HG03520 (cell line): ENCODE data around the gene BICRA.

ENCODE experiments used
- ATAC-seq: cut with Tn5 transposase; IDR thresholded peaks from one replicate; pipeline ENCODE4 v1.9.1; 2021; ENCODE audit warnings: mild to moderate bottlenecking, moderate library complexity; ENCODE audit not compliant: unreplicated experiment

The BICRA gene

GRCh38 chr19:47600246-47601179 is 8.4 kb upstream of the BICRA start:
- ATAC-seq = peak; percentile 92

- ATAC-seq = no peak
These were observed 7.6 kb upstream of the BICRA start for GRCh38 chr19:47601180-47601904.

- ATAC-seq = no peak
These were observed 5.0 kb upstream of the BICRA start for GRCh38 chr19:47603706-47604565.

GRCh38 chr19:47607564-47608073 is 1.3 kb upstream of the BICRA start:
- ATAC-seq = no peak

GRCh38 chr19:47608074-47608918 is 638 bp upstream of the BICRA start:
- ATAC-seq = peak; percentile 76

GRCh38 chr19:47609906-47610894 is 1.3 kb downstream of the BICRA start:
- ATAC-seq = no peak

GRCh38 chr19:47610902-47611301 is 2.0 kb downstream of the BICRA start:
- ATAC-seq = no peak

- no peak for ATAC-seq
These were observed 4.5 kb downstream of the BICRA start for GRCh38 chr19:47613165-47614020.

GRCh38 chr19:47614021-47614295 is 5.0 kb downstream of the BICRA start:
- no peak for ATAC-seq

- no peak for ATAC-seq
These were observed 5.6 kb downstream of the BICRA start for GRCh38 chr19:47614559-47614958.

- ATAC-seq = no peak
These were observed 6.3 kb downstream of the BICRA start for GRCh38 chr19:47615230-47615629.

GRCh38 chr19:47615714-47616113 is 6.8 kb downstream of the BICRA start:
- ATAC-seq = no peak

- no peak for ATAC-seq
These were observed 9.8 kb downstream of the BICRA start for GRCh38 chr19:47618771-47619170.

GRCh38 chr19:47619763-47620162 is 10.8 kb downstream of the BICRA start:
- ATAC-seq = no peak

GRCh38 chr19:47623151-47623920 is 14.4 kb downstream of the BICRA start:
- ATAC-seq = no peak

- ATAC-seq = no peak
These were observed 15.0 kb downstream of the BICRA start for GRCh38 chr19:47623921-47624391.

- ATAC-seq = no peak
These were observed 16.7 kb downstream of the BICRA start for GRCh38 chr19:47625650-47626049.
